OCI-LY7 (cell line): Measurements from ENCODE around the gene PAPLN. TPM values are rescaled to one million over a fixed set of nuclear protein-coding genes. Genes with fewer than 3 reads are reported as not detected.

ENCODE experiments used
- BruUV-seq: library from RNA; stranded (reverse); fragments of 400-500 nt; replicated peaks from 2 replicates; lab custom pipeline; 2021; lab: Mats Ljungman, UMichigan
- CTCF ChIA-PET: fragments of 300-600 bp; sonication (Branson Sonifier 250); formaldehyde crosslinking; loops from one replicate; lab custom pipeline; 2022; ENCODE audit warnings: antibody characterized with exemption; ENCODE audit not compliant: unreplicated experiment; lab: Charles Lee
- POLR2A ChIA-PET: fragments of 300-600 bp; sonication (Branson Sonifier 250); formaldehyde crosslinking; loops from one replicate; lab custom pipeline; 2022; ENCODE audit warnings: antibody characterized with exemption; lab: Charles Lee
- DNase-seq: peaks from one replicate; pipeline ENCODE4 v3.0.0-alpha.2; 2015; ENCODE audit warnings: low spot score
- H2AFZ ChIP-seq: fragments of 200-600 bp; sonication (generic), shearing (Covaris generic); 2 replicates; pipeline ENCODE4 v1.6.1; 2014; ENCODE audit warnings: mild to moderate bottlenecking, antibody characterized with exemption, low read length, moderate library complexity
- H3K27ac ChIP-seq: fragments of 200-600 bp; sonication (generic); 2 replicates; pipeline ENCODE4 v1.5.1; 2014; ENCODE audit warnings: mixed run types, low read depth, mild to moderate bottlenecking, moderate library complexity, low read length, inconsistent platforms; ENCODE audit not compliant: poor library complexity, severe bottlenecking
- H3K36me3 ChIP-seq: fragments of 200-600 bp; sonication (generic); 2 replicates; pipeline ENCODE4 v1.6.1; 2014; ENCODE audit warnings: mild to moderate bottlenecking, antibody characterized with exemption, low read length, moderate library complexity, mixed read lengths; ENCODE audit not compliant: insufficient read depth
- H3K4me1 ChIP-seq: fragments of 200-600 bp; sonication (generic); 2 replicates; pipeline ENCODE4 v1.5.1; 2014; ENCODE audit warnings: mild to moderate bottlenecking, low read length; ENCODE audit not compliant: insufficient read depth, poor library complexity, severe bottlenecking
- H3K4me2 ChIP-seq: fragments of 200-600 bp; sonication (generic); 2 replicates; pipeline ENCODE4 v1.6.1; 2014; ENCODE audit warnings: mild to moderate bottlenecking, low read length
- H3K4me3 ChIP-seq: fragments of 200-600 bp; sonication (generic); 2 replicates; pipeline ENCODE4 v1.5.1; 2014; ENCODE audit warnings: mild to moderate bottlenecking, low read depth, low read length; ENCODE audit not compliant: poor library complexity, severe bottlenecking
- H3K79me2 ChIP-seq: fragments of 200-600 bp; sonication (generic); 2 replicates; pipeline ENCODE4 v1.6.1; 2016; ENCODE audit warnings: low read depth, mild to moderate bottlenecking, low read length, moderate library complexity, mixed read lengths; ENCODE audit not compliant: insufficient read depth
- H3K9me2 ChIP-seq: fragments of 200-600 bp; sonication (generic); 2 replicates; pipeline ENCODE4 v1.6.1; 2016; ENCODE audit warnings: mild to moderate bottlenecking, low read length, mixed read lengths; ENCODE audit not compliant: insufficient read depth
- H3K9me3 ChIP-seq: fragments of 200-600 bp; sonication (generic); 2 replicates; pipeline ENCODE4 v1.6.1; 2014; ENCODE audit warnings: mild to moderate bottlenecking, mixed run types, low read length, mixed read lengths
- H4K20me1 ChIP-seq: fragments of 200-600 bp; sonication (generic); 2 replicates; pipeline ENCODE4 v1.6.1; 2014; ENCODE audit warnings: mild to moderate bottlenecking, antibody characterized with exemption, low read length, moderate library complexity, mixed read lengths; ENCODE audit not compliant: insufficient read depth
- EZH2phosphoT487 ChIP-seq: fragments of 200-600 bp; sonication (generic); IDR thresholded peaks from 2 replicates; pipeline ENCODE4 v1.6.1; 2018; ENCODE audit warnings: low read depth, borderline replicate concordance, mild to moderate bottlenecking, mixed run types, antibody characterized with exemption, low read length, moderate library complexity, mixed read lengths
- intact Hi-C: fragments of 100-400 bp; cut with micrococcal nuclease; formaldehyde crosslinking; loops from one replicate; pipeline ENCODE4 v1.10.0; 2022; ENCODE audit not compliant: unreplicated experiment
- total RNA-seq, 2 experiments: library from RNA; depleted of rRNA in 1 of 2; stranded (reverse); fragments of >200 nt in 1 of 2; shearing (Covaris generic) in 1 of 2; gene quantifications; 2 replicates each; pipeline ENCODE4 v1.2.3, GENCODE V29; 2014 to 2022
- TF ChIP-seq, protein P1 (sequence below): fragments of 200-600 bp; sonication (generic); conservative IDR thresholded peaks from 2 replicates; pipeline ENCODE4 v1.5.1; 2014; ENCODE audit warnings: mild to moderate bottlenecking, antibody characterized with exemption, low read length, moderate library complexity, mixed read lengths

The PAPLN gene
- total RNA-seq, 2 experiments from 2014 or later, result 4.0 to 9.0 TPM

GRCh38 chr14:73287071-73287470, 49.8 kb downstream of the PAPLN start:
- no peaks in the 10 kb centered on the region for H3K9me3 ChIP-seq
- no peak overlapping the region for H3K27ac ChIP-seq
- no peak for DNase-seq
- BruUV-seq, result no TSS peak
- no peak overlapping the region for H3K4me3 ChIP-seq
- H3K9me2 ChIP-seq, result no peaks in the 10 kb centered on the region
- no peaks in the 10 kb centered on the region for H4K20me1 ChIP-seq
- CTCF ChIA-PET, result no interaction called here
- TF ChIP-seq, protein P1, sequence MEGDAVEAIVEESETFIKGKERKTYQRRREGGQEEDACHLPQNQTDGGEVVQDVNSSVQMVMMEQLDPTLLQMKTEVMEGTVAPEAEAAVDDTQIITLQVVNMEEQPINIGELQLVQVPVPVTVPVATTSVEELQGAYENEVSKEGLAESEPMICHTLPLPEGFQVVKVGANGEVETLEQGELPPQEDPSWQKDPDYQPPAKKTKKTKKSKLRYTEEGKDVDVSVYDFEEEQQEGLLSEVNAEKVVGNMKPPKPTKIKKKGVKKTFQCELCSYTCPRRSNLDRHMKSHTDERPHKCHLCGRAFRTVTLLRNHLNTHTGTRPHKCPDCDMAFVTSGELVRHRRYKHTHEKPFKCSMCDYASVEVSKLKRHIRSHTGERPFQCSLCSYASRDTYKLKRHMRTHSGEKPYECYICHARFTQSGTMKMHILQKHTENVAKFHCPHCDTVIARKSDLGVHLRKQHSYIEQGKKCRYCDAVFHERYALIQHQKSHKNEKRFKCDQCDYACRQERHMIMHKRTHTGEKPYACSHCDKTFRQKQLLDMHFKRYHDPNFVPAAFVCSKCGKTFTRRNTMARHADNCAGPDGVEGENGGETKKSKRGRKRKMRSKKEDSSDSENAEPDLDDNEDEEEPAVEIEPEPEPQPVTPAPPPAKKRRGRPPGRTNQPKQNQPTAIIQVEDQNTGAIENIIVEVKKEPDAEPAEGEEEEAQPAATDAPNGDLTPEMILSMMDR, result no peak
- TF ChIP-seq EZH2phosphoT487, result no peak
- no peak overlapping the region for H3K4me2 ChIP-seq
- H3K36me3 ChIP-seq, result peaks cover 37% of the 10 kb centered on the region; the same call in 1 of the 2 replicates
- intact Hi-C loops, result no loop called here
- H2AFZ ChIP-seq, result no peak overlapping the region
- no peaks in the 10 kb centered on the region for H3K4me1 ChIP-seq
- H3K79me2 ChIP-seq, result no peaks in the 10 kb centered on the region
- POLR2A ChIA-PET, result interaction anchor here (0.5 to 0.6 kb wide), 2 partner anchors 162 to 747 kb away, joined by 3 read pairs; no protein-coding TSS in a partner anchor

- Histone ChIP-seq H3K9me2 (no peaks in the 10 kb centered on the region), H4K20me1 (no peaks in the 10 kb centered on the region), H3K36me3 (peaks cover 22% of the 10 kb centered on the region; the same call in 1 of the 2 replicates), H3K79me2 (no peaks in the 10 kb centered on the region), H3K27ac (no peak overlapping the region), H3K9me3 (no peaks in the 10 kb centered on the region), H3K4me3 (no peak overlapping the region), H2AFZ (no peak overlapping the region), H3K4me1 (no peaks in the 10 kb centered on the region), H3K4me2 (no peak overlapping the region)
- intact Hi-C loops, result no loop called here
- no TSS peak for BruUV-seq
- ChIA-PET CTCF (interaction anchor here (0.5 kb wide), 1 partner anchor 183 kb away, joined by 3 read pairs; no protein-coding TSS in a partner anchor), POLR2A (interaction anchor here (0.5 to 0.6 kb wide), 2 partner anchors 165 to 716 kb away, joined by 4 read pairs; no protein-coding TSS in a partner anchor)
- DNase-seq, result no peak
- TF ChIP-seq, protein P1, result no peak
- TF ChIP-seq EZH2phosphoT487, result no peak
Measured at GRCh38 chr14:73289308-73289707, 52.0 kb downstream of the PAPLN start.

- peaks cover 22% of the 10 kb centered on the region; the same call in 1 of the 2 replicates for H3K36me3 ChIP-seq
- no peak overlapping the region for H2AFZ ChIP-seq
- BruUV-seq, result no TSS peak
- H3K9me2 ChIP-seq, result no peaks in the 10 kb centered on the region
- H4K20me1 ChIP-seq, result no peaks in the 10 kb centered on the region
- TF ChIP-seq, protein P1, result no peak
- TF ChIP-seq EZH2phosphoT487, result no peak
- ChIA-PET CTCF (no interaction called here), POLR2A (interaction anchor here (0.6 kb wide), 1 partner anchor 715 kb away, joined by 4 read pairs; no protein-coding TSS in a partner anchor)
- no peak overlapping the region for H3K4me3 ChIP-seq
- H3K9me3 ChIP-seq, result no peaks in the 10 kb centered on the region
- no peak for DNase-seq
- H3K4me1 ChIP-seq, result no peaks in the 10 kb centered on the region
- H3K79me2 ChIP-seq, result no peaks in the 10 kb centered on the region
- no peak overlapping the region for H3K4me2 ChIP-seq
- intact Hi-C loops, result no loop called here
- no peak overlapping the region for H3K27ac ChIP-seq
Measured at GRCh38 chr14:73289729-73290128, 52.4 kb downstream of the PAPLN start.
